Mononuclear cell (primary cell): ENCODE measurements around the gene STK32B. TPM values are rescaled to one million over a fixed set of nuclear protein-coding genes. Genes with fewer than 3 reads are reported as not detected.
"Not testable (repeated sequence)": the region's sequence is repeated elsewhere in the genome, so short reads cannot be mapped to it uniquely, and the experiment has no call there.

Source experiments
- H3K27me3 ChIP-seq: 2 replicates; pipeline ENCODE4 v1.6.0; 2011; ENCODE audit warnings: low read length, control low read depth; ENCODE audit not compliant: insufficient read depth
- H3K4me1 ChIP-seq: 2 replicates; pipeline ENCODE4 v1.5.1; 2011; ENCODE audit warnings: mild to moderate bottlenecking, low read length, control low read depth; ENCODE audit not compliant: insufficient read depth
- H3K4me3 ChIP-seq: 2 replicates; pipeline ENCODE4 v1.5.1; 2011; ENCODE audit warnings: mild to moderate bottlenecking, low read length, moderate library complexity
- H3K9me3 ChIP-seq: 2 replicates; pipeline ENCODE4 v1.5.1; 2011; ENCODE audit warnings: low read depth, mild to moderate bottlenecking, control low read depth, low read length
- total RNA-seq: library from RNA; depleted of rRNA; stranded (reverse); fragments of >200 nt; gene quantifications from one replicate; pipeline ENCODE4 v1.2.3, GENCODE V29; 2012

Gene STK32B
- 0.63 TPM for total RNA-seq

GRCh38 chr4:5051278-5052203 is at the start of gene STK32B:
Gene STK32B (plus strand): TSS chr4:5051480.
- no peaks in the 10 kb centered on the region for H3K9me3 ChIP-seq
- peak within 1 kb of the TSS; percentile 38 for H3K4me3 ChIP-seq
- H3K27me3 ChIP-seq = peaks cover 14% of the 10 kb centered on the region
- peaks cover 21% of the 10 kb centered on the region for H3K4me1 ChIP-seq

- H3K4me1 ChIP-seq, H3K27me3 ChIP-seq, H3K4me3 ChIP-seq, H3K9me3 ChIP-seq: not testable (repeated sequence)
Observed at GRCh38 chr4:5001641-5002040, 49.6 kb upstream of the STK32B start.

GRCh38 chr4:5003372-5003857 is 47.9 kb upstream of the STK32B start:
- no peak overlapping the region for H3K4me3 ChIP-seq
- H3K27me3 ChIP-seq = no peaks in the 10 kb centered on the region
- H3K9me3 ChIP-seq = no peaks in the 10 kb centered on the region
- H3K4me1 ChIP-seq = no peaks in the 10 kb centered on the region

GRCh38 chr4:5003918-5004317 is 47.4 kb upstream of the STK32B start:
- no peaks in the 10 kb centered on the region for H3K9me3 ChIP-seq
- H3K27me3 ChIP-seq = no peaks in the 10 kb centered on the region
- H3K4me3 ChIP-seq = no peak overlapping the region

GRCh38 chr4:5004496-5004895 is 46.8 kb upstream of the STK32B start:
- Histone ChIP-seq H3K9me3 (no peaks in the 10 kb centered on the region), H3K4me3 (no peak overlapping the region), H3K4me1 (no peaks in the 10 kb centered on the region), H3K27me3 (no peaks in the 10 kb centered on the region)

More at GRCh38 chr4:5003918-5004317, 47.4 kb upstream of the STK32B start:
- H3K4me1 ChIP-seq = no peaks in the 10 kb centered on the region

GRCh38 chr4:5006932-5007331 is 44.3 kb upstream of the STK32B start:
- H3K4me3 ChIP-seq, H3K4me1 ChIP-seq, H3K27me3 ChIP-seq, H3K9me3 ChIP-seq: not testable (repeated sequence)

- Histone ChIP-seq H3K4me3 (no peak overlapping the region), H3K9me3 (no peaks in the 10 kb centered on the region), H3K4me1 (no peaks in the 10 kb centered on the region), H3K27me3 (no peaks in the 10 kb centered on the region)
Observed at GRCh38 chr4:5009796-5010195, 41.5 kb upstream of the STK32B start.

GRCh38 chr4:5010984-5011383 is 40.3 kb upstream of the STK32B start:
- Histone ChIP-seq H3K4me3 (no peak overlapping the region), H3K27me3 (no peaks in the 10 kb centered on the region), H3K9me3 (no peaks in the 10 kb centered on the region), H3K4me1 (no peaks in the 10 kb centered on the region)

GRCh38 chr4:5012244-5012898 is 38.9 kb upstream of the STK32B start:
- H3K27me3 ChIP-seq = no peaks in the 10 kb centered on the region
- H3K4me1 ChIP-seq = no peaks in the 10 kb centered on the region
- H3K4me3 ChIP-seq = no peak overlapping the region
- H3K9me3 ChIP-seq = no peaks in the 10 kb centered on the region

- Histone ChIP-seq H3K4me3 (no peak overlapping the region), H3K27me3 (no peaks in the 10 kb centered on the region), H3K4me1 (no peaks in the 10 kb centered on the region), H3K9me3 (no peaks in the 10 kb centered on the region)
Observed at GRCh38 chr4:5012958-5013357, 38.3 kb upstream of the STK32B start.

- no peaks in the 10 kb centered on the region for H3K9me3 ChIP-seq
- peaks cover 4% of the 10 kb centered on the region for H3K27me3 ChIP-seq
- peaks cover 8% of the 10 kb centered on the region for H3K4me1 ChIP-seq
- no peak overlapping the region for H3K4me3 ChIP-seq
Observed at GRCh38 chr4:5014007-5014682, 37.1 kb upstream of the STK32B start.

- peaks cover 11% of the 10 kb centered on the region for H3K4me1 ChIP-seq
- H3K27me3 ChIP-seq = peaks cover 4% of the 10 kb centered on the region
- H3K9me3 ChIP-seq = no peaks in the 10 kb centered on the region
- no peak overlapping the region for H3K4me3 ChIP-seq
Observed at GRCh38 chr4:5018096-5018495, 33.2 kb upstream of the STK32B start.

- peaks cover 11% of the 10 kb centered on the region for H3K4me1 ChIP-seq
- no peak overlapping the region for H3K4me3 ChIP-seq
Observed at GRCh38 chr4:5018603-5019002, 32.7 kb upstream of the STK32B start.

GRCh38 chr4:5019274-5019673 is 32.0 kb upstream of the STK32B start, which contains the start of gene CYTL1:
Gene CYTL1 (minus strand): TSS chr4:5019458. CDS start chr4:5019445, 13 bp downstream.
- H3K4me1 ChIP-seq = peaks cover 11% of the 10 kb centered on the region

More at GRCh38 chr4:5018603-5019002, 32.7 kb upstream of the STK32B start:
- H3K27me3 ChIP-seq = peaks cover 4% of the 10 kb centered on the region
- no peaks in the 10 kb centered on the region for H3K9me3 ChIP-seq

GRCh38 chr4:5019796-5020195 is 31.5 kb upstream of the STK32B start:
- Histone ChIP-seq H3K4me3 (no peak overlapping the region), H3K9me3 (no peaks in the 10 kb centered on the region), H3K27me3 (peaks cover 4% of the 10 kb centered on the region), H3K4me1 (peaks cover 11% of the 10 kb centered on the region)

More at GRCh38 chr4:5019274-5019673, 32.0 kb upstream of the STK32B start, which contains the start of gene CYTL1:
- Histone ChIP-seq H3K4me3 (no peak within 1 kb of the TSS), H3K27me3 (peaks cover 4% of the 10 kb centered on the region), H3K9me3 (no peaks in the 10 kb centered on the region)
